Measurements from ENCODE around the gene RFFL. TPM values are rescaled to one million over a fixed set of nuclear protein-coding genes. Genes with fewer than 3 reads are reported as not detected.
"Not testable (repeated sequence)": the region's sequence is repeated elsewhere in the genome, so short reads cannot be mapped to it uniquely, and the experiment has no call there.

RFFL gene
- polyA plus RNA-seq, 1 donor from 2014 or later, result 6.6 TPM

DNA sequence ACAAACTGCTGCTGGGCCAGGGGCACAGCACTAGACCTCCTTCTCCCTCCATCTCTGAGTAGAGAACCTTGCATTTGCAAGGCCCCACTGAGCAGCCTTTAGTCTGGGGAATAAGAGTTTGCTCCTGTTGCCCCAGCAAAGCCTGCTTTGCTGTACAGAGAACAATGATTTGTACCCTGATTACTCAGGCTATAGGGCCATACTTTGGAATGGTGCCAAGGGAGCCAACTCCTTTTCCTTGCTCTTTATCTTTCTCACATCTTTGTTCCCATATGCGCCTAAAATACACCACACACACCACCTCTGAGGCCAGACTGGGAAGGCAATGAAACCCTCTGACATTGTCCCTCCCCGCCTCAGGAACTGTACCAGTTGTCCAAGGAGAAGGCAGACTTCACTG is 62.0 kb downstream of the RFFL start:
- Histone ChIP-seq H3F3A (ENCODE audit: insufficient read depth, low read length, poor library complexity, severe bottlenecking) (no peaks in the 10 kb centered on the region), H3K36me3 (ENCODE audit: insufficient read depth, low read length) (no peaks in the 10 kb centered on the region), H3K9me2 (ENCODE audit: insufficient read depth, low read length) (no peaks in the 10 kb centered on the region), H2AFZ (ENCODE audit: low read depth, low read length) (no peak overlapping the region), H3K9ac (ENCODE audit: low read length) (no peak overlapping the region), H4K20me1 (ENCODE audit: insufficient read depth) (no peaks in the 10 kb centered on the region), H3K4me3 (ENCODE audit: low read length) (no peak overlapping the region), H3K27ac (ENCODE audit: low read length) (no peak overlapping the region), H3K27me3 (ENCODE audit: insufficient read depth, low read depth, low read length) (no peaks in the 10 kb centered on the region), H3K9me3 (ENCODE audit: low read length) (no peaks in the 10 kb centered on the region), H3K4me2 (ENCODE audit: low read length) (no peak overlapping the region), H3K79me2 (replicated peaks; ENCODE audit: insufficient read depth, low read length) (no peaks in the 10 kb centered on the region)
- TF ChIP-seq RAD21 (conservative IDR thresholded peaks at IDR 0.05) (no peak), EP300 (conservative IDR thresholded peaks at IDR 0.05; ENCODE audit: poor library complexity, severe bottlenecking) (no peak), SMC3 (conservative IDR thresholded peaks at IDR 0.05; ENCODE audit: poor library complexity) (no peak), POLR2AphosphoS5 (IDR thresholded peaks at IDR 0.05) (no peak), EZH2 (IDR thresholded peaks at IDR 0.05; ENCODE audit: borderline replicate concordance, insufficient read depth, low read length, poor library complexity, severe bottlenecking) (no peak), MXI1 (conservative IDR thresholded peaks at IDR 0.05; ENCODE audit: poor library complexity, severe bottlenecking) (no peak), TAF1 (IDR thresholded peaks at IDR 0.05; ENCODE audit: low read depth) (no peak), REST (IDR thresholded peaks at IDR 0.05; ENCODE audit: borderline replicate concordance) (no peak)

DNA sequence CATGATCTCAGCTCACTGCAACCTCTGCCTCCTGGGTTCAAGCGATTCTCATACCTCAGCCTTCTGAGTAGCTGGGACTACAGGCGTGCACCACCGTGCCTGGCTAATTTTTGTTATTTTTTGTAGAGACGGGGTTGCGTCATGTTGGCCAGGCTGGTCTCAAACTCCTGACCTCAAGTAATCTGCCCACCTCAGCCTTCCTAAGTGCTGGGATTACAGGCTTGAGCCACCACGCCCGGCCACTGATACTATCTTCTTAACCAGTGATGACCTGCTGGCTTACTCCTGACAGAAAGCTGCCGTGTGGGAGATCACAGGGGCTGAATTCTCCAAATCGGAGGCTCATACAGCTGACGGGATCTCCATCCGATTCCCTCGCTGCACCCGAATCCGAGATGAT is 62.5 kb downstream of the RFFL start:
- not testable (repeated sequence) for H3K9me2 ChIP-seq (ENCODE audit: insufficient read depth, low read length); H3K27me3 ChIP-seq (ENCODE audit: insufficient read depth, low read depth, low read length); H4K20me1 ChIP-seq (ENCODE audit: insufficient read depth); H3K9ac ChIP-seq (ENCODE audit: low read length); H3F3A ChIP-seq (ENCODE audit: insufficient read depth, low read length, poor library complexity, severe bottlenecking); H3K79me2 ChIP-seq (replicated peaks; ENCODE audit: insufficient read depth, low read length); H3K4me2 ChIP-seq (ENCODE audit: low read length); H3K36me3 ChIP-seq (ENCODE audit: insufficient read depth, low read length); H3K9me3 ChIP-seq (ENCODE audit: low read length); H3K4me3 ChIP-seq (ENCODE audit: low read length); H2AFZ ChIP-seq (ENCODE audit: low read depth, low read length); H3K27ac ChIP-seq (ENCODE audit: low read length)

- no peak overlapping the region for H3K9ac ChIP-seq (ENCODE audit: low read length)
Observed at GRCh38 chr17:34999456-34999855, 64.1 kb downstream of the RFFL start.

More at GRCh38 chr17:34999456-34999855, 64.1 kb downstream of the RFFL start:
- Histone ChIP-seq H3K27ac (ENCODE audit: low read length) (no peak overlapping the region), H3K36me3 (ENCODE audit: insufficient read depth, low read length) (no peaks in the 10 kb centered on the region), H3K79me2 (replicated peaks; ENCODE audit: insufficient read depth, low read length) (no peaks in the 10 kb centered on the region), H3K4me2 (ENCODE audit: low read length) (no peak overlapping the region), H3F3A (ENCODE audit: insufficient read depth, low read length, poor library complexity, severe bottlenecking) (no peaks in the 10 kb centered on the region), H4K20me1 (ENCODE audit: insufficient read depth) (no peaks in the 10 kb centered on the region), H3K4me3 (ENCODE audit: low read length) (no peak overlapping the region), H2AFZ (ENCODE audit: low read depth, low read length) (no peak overlapping the region), H3K27me3 (ENCODE audit: insufficient read depth, low read depth, low read length) (no peaks in the 10 kb centered on the region), H3K9me3 (ENCODE audit: low read length) (no peaks in the 10 kb centered on the region), H3K9me2 (ENCODE audit: insufficient read depth, low read length) (no peaks in the 10 kb centered on the region)
- TF ChIP-seq EP300 (conservative IDR thresholded peaks at IDR 0.05; ENCODE audit: poor library complexity, severe bottlenecking) (no peak), SMC3 (conservative IDR thresholded peaks at IDR 0.05; ENCODE audit: poor library complexity) (no peak), MXI1 (conservative IDR thresholded peaks at IDR 0.05; ENCODE audit: poor library complexity, severe bottlenecking) (no peak), POLR2AphosphoS5 (IDR thresholded peaks at IDR 0.05) (no peak), RAD21 (conservative IDR thresholded peaks at IDR 0.05) (no peak), EZH2 (IDR thresholded peaks at IDR 0.05; ENCODE audit: borderline replicate concordance, insufficient read depth, low read length, poor library complexity, severe bottlenecking) (no peak), REST (IDR thresholded peaks at IDR 0.05; ENCODE audit: borderline replicate concordance) (no peak)

Data from neural cell (in vitro differentiated cells).